ENCODE results near the gene TMEM163.

GRCh38 chr2:134549104-134549503 lies 169.7 kb downstream of the TMEM163 start:
- TF ChIP-seq GATA2 (IDR thresholded peaks at IDR 0.05; ENCODE audit: low read depth, low read length) (no peak), GATA3 (IDR thresholded peaks at IDR 0.05; ENCODE audit: low read depth, low read length) (no peak)
